Measurements from ENCODE around the gene SPTLC3.

Gene SPTLC3

GRCh38 chr20:13034936-13035335, 26.2 kb downstream of the SPTLC3 start:
- no peak for DNase-seq

GRCh38 chr20:13035399-13036152, 26.8 kb downstream of the SPTLC3 start:
- DNase-seq: no peak

GRCh38 chr20:13037727-13038126, 29.0 kb downstream of the SPTLC3 start:
- no peak for DNase-seq

- no peak for DNase-seq
These were observed 33.0 kb downstream of the SPTLC3 start for GRCh38 chr20:13041574-13042457.

GRCh38 chr20:13042458-13042794, 33.7 kb downstream of the SPTLC3 start:
- no peak for DNase-seq

- no peak for DNase-seq
These were observed 37.6 kb downstream of the SPTLC3 start for GRCh38 chr20:13046409-13046808.

GRCh38 chr20:13054011-13054410, 45.2 kb downstream of the SPTLC3 start:
- DNase-seq: no peak

- no peak for DNase-seq
These were observed 50.1 kb downstream of the SPTLC3 start for GRCh38 chr20:13058666-13059389.

- DNase-seq: no peak
These were observed 50.8 kb downstream of the SPTLC3 start for GRCh38 chr20:13059398-13060136.

- no peak for DNase-seq
These were observed 51.6 kb downstream of the SPTLC3 start for GRCh38 chr20:13060327-13060726.

GRCh38 chr20:13061381-13061780, 52.6 kb downstream of the SPTLC3 start:
- DNase-seq: no peak

- no peak for DNase-seq
These were observed 54.0 kb downstream of the SPTLC3 start for GRCh38 chr20:13062789-13063188.

- no peak for DNase-seq
These were observed 59.6 kb downstream of the SPTLC3 start for GRCh38 chr20:13068336-13068735.

- DNase-seq: no peak
These were observed 73.1 kb downstream of the SPTLC3 start for GRCh38 chr20:13081877-13082276.

GRCh38 chr20:13082378-13082777, 73.6 kb downstream of the SPTLC3 start:
- DNase-seq: no peak

GRCh38 chr20:13085275-13085674, 76.5 kb downstream of the SPTLC3 start:
- DNase-seq: no peak

GRCh38 chr20:13089950-13090469, 81.2 kb downstream of the SPTLC3 start:
- no peak for DNase-seq

GRCh38 chr20:13092111-13092510, 83.3 kb downstream of the SPTLC3 start:
- DNase-seq: no peak

- DNase-seq: no peak
These were observed 86.2 kb downstream of the SPTLC3 start for GRCh38 chr20:13094976-13095375.

GRCh38 chr20:13098720-13099355, 90.1 kb downstream of the SPTLC3 start:
- no peak for DNase-seq

- no peak for DNase-seq
These were observed 90.9 kb downstream of the SPTLC3 start for GRCh38 chr20:13099676-13100075.

GRCh38 chr20:13101276-13101675, 92.5 kb downstream of the SPTLC3 start:
- no peak for DNase-seq
